Activated CD4-positive, alpha-beta T cell treated with anti-CD3 and anti-CD28 coated beads, Interleukin-2, amount 50 U/mL, for 16 hours (primary cell): ENCODE data around the gene PNKP.
A peak's percentile ranks its signal among the peaks of the same experiment; 100 is the strongest.

Experiments
- DNase-seq: peaks from one replicate; pipeline ENCODE4 v3.0.0-alpha.2; 2020

The PNKP gene

DNA sequence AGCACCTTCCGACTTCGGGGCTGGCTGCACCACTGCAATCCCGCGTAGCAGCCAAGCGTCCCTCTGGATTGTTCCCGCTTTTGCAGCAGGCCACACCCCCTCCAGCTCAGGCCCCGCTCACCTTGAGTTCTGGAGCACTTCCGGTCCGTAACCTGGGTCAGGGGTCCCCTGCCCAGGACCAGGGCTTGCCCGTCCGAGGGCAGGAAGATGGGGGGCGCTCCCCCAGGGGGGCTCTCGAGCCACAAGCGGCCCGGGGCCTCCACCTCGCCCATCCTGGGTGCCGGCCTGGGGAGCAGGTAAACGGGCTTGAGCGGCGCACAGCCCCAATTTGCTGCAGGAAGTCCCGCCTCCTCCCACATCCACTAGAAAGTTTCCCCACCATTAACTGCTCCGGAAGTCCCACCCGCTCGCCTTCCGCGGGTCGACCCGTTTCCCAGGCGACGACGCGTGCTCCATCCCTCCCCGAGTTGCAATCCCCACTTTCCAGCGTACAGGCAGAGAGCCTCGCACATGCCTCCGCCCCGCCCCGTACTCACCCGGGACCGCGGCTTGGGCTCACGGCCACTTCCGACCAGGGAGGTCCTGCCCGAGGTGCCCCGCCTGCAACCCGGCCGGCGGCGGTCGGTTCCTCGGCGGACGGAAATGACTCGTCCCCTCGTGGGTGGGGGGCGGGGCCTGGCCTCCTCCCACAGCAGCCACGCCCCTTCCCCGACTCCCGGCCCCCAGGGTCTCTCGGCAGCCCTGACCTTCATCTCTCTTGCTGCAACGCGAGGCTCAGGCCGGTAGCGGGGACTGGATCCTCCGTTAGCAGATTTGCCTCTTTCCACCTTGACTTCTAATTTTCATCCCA lies at the start of gene PNKP:
PNKP (minus strand) TSS at position 644 of the 850 bp plus-strand sequence; CDS start at position 272, 372 bp downstream.
- peak; percentile 88 for DNase-seq

DNA sequence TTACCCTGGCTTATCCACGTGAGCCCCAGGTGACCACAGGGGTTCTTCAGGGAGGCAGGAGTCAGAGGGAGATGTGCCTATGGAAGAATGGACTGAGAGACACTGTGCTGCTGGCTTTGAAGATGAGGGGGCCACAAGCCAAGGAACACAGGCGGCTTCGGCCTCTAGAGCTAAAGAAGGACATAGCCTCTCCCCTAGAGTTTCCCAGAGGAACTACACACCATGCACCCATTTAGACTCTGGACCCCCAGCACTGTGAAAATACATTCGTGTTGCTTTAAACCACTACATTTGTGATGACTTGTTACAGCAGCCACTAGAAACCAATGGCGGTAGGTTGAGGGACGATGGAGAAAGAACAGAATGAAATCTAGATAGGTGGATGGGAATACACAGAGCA lies 47.9 kb upstream of the PNKP start:
- no peak for DNase-seq

DNA sequence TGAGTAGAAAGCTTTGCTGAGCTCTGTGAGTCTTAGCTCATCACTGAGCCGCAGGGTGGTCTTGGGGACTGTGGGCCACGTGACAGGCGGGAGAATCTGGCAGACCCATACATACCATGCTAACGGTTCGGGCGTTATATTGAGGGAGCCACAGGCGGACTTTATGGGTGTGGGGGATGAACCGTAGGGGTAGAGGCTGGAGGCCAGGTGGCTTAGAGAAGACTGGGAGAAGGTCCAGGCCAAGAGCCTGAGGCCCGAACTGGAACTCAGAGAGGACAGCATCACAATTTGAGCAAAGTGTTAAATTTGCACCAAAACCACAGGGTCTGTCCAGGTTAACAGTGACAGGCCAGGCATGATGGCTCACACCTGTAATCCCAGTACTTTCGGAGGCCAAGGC lies 46.3 kb upstream of the PNKP start:
- DNase-seq = no peak

DNA sequence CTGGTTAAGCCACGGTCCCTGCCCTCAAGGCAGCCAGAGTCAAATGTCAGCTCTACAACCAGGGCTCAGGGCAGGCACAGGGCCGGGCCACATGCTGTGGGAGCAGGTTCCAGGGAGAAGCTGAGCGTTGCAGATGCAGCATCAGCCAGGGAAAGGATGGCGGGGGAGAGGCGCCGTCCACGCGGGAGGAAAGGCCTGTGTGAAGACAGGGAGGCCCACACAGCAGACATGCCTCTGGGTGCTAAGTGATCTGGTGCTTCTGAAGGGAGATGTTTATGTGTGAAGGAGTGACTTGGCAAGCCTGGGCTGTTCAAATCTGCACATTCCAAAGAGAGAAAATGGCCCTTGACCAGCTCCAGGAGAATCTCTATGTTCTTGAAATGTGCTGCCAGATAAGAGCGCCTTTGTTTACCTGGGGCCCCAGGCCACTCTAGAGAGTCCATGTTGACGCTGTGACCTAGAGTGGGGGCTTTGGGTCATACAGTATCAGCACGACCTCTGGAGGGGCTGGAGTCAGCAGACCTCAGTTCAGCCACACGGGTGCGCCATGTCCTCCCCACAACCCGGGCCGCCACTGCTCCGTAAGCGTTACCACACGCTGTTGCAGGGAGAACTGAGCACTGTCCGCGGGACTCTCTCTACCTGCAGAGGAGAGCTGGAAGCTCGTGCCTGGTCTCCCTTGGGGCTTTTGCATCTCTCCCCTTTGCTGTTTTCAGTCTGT lies 45.7 kb upstream of the PNKP start:
- no peak for DNase-seq

DNA sequence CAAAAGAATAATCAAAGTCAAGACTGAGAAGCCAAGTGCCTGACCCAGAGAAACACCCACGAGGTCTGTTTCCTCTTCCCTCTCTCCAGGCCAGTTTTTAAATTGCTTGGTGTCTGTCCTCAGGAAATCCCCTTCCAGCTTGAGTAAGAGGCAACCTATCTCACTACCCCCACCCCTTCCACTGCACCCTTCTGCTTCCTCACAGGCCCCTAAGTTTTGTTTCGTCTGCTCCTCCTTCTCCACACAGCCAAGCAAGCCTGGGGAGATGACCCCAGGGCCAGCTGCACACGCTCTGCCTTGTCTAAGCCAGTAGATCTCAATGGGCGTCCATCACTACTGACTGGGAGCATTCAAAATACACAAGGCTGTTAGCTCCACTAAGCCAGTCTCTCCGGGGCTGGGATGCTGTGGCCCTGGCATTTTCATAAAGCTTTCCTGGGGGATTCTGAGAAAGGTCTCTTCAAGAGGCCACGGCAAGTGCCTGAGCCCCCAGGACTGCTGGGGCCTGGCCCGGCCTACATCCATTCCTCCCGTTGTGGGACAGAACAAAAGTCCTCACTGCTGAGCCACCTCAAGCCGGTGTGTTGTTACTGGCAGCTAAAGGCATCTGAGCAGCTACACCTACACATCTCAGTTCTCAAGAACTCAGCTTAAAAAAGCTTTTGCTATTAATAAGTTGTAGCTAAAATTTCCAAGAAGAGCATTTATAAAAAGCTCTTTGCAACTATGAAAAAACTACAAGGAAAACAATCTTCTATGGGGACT lies 44.2 kb upstream of the PNKP start:
- peak; percentile 58 for DNase-seq

DNA sequence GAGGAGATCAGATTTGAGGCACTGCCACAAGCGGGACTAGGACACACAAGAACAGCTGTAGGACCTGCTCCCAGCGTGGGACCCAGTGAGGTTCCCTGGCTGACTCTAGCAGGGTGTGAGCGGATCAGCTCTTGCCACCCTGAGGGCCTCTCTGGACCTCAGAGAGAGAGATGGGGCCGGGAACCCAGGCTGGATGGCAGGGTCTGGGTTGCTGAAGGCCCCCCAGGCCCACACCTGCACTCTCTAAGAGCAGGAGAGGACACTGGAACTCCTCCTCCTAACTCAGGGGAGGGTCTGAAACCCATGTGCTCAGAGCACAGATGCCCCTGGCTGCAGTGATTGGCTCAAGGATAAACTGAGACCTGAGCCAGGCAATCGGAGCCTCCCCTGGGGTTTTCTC lies 42.8 kb upstream of the PNKP start:
- DNase-seq = no peak

DNA sequence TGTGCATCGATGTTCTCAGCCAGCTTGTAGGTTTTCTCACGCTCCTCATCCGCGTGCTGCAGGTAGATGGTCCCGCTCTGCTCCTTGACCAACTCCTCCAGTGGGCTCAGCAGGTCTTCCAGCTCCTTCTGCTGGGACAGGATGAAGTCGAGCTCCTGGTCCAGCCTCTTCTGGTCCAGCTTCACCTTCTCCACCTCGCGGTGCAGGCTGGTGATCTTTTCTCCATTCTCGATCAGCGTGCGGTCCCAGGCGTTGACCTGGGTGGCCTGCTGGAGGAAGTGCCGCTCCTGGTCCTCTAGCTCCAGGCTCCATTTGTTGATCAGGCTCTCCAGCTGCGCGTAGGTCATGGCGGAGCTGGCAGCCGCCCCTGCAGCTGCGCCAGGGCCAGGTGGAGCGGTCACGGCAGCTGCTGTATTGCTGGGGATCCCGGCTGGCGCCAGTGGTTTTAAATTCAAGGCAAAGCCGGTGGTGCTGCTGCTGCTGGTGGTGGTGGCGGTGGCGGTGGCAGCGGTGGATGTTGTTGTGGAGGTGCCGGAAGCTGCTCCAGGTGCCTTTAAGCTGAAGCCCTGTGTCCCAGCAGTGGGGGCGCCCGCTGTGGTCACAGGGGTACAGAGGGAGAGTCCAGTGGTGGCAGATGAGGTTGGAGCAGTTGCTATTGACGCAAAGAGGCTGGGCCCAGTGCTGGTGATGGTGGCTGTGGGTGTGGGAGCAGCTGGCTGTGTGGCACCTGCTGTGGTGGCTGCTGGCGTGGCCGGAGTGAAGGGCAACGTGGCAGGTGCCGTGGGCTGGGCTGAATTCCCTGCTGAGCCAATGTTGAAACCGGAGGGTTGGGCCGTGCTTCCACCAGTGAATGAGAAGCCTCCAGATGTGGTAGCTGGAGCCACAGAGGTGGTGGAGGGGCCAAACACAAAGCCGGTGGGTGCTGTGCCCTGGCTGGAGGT lies 41.4 kb upstream of the PNKP start:
- DNase-seq = no peak

DNA sequence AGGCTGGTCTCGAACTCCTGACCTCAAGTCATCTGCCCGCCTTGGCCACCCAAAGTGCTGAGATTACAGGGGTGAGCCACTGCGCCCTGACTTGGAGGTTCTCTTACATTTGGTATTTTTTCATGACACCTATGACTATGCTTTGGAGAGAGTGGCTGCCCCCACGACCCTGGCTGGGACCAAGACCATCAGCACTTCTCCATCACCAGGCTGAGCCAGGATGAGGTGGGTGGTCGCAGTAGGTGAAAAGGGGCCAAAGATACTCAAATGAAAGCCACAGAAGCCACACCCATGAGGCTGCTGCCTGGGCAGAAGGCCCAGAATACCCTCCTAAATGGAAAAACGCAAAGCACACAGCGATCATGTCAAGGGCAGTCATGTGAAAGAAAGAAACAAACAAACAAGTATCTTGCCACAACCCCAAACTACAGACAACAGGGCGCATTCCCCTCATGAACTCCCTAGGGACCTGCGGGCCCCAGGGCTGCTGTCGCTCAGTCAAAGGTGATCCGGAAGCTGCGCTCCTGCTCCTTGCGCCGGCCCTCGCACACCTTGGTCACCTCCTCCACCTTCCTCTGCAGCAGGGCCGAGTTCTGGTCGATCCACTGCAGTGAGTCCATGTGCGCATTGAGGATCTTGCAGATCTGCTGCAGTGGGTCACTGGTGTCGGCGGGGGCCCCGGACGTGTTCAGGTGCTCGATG lies 40.5 kb upstream of the PNKP start:
- no peak for DNase-seq

DNA sequence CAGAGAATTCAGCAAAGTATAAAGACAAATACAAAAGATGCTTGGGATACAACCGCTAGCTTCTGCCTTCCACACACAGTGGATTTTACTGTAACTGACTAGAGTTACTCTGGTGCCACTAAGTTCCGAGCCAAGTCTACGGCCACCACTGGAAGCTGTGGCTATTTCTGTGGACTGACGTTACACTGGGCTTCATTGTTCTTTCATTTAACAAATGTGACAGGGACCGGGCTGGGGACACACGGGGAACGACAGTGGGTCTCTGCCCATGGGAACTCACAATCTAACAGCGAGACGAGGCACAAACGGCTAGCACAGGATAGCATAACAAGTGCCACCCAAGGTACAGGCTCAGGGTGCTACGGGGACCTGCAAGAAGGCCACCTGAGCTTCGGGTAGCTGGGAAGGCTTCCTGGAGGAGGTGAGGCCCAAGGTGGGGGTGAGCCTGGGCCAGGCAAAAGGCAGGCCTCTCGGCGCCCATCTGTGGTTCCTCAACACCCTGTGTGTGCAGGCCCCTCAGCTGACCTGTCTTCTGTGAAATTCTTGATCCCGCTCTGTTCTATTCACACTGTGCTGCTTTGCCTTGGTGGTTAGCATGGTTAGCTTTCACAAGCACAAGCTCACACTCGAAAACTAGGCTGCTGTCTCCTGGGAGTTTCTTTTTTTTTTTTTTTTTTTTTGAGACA lies 39.6 kb upstream of the PNKP start:
- DNase-seq = no peak

DNA sequence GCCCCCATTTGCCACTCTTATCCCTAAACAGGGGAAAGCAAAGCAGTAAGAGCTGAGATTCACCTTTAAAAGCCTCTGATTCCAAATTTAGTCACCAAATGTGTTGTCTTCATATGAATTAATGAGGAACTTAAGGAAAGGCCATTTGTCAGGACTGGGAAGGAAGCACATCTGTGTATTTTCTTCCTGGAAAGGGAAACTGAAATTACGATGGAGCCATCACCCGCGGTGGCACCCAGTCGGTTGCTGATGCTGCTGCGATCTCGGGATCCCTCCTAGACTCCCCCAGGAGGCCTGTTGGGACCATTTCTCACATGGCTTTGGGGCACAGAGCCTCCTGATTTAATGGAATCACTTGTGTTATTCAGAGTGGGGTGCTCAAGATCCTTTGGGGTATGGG lies 36.8 kb upstream of the PNKP start:
- DNase-seq = no peak

DNA sequence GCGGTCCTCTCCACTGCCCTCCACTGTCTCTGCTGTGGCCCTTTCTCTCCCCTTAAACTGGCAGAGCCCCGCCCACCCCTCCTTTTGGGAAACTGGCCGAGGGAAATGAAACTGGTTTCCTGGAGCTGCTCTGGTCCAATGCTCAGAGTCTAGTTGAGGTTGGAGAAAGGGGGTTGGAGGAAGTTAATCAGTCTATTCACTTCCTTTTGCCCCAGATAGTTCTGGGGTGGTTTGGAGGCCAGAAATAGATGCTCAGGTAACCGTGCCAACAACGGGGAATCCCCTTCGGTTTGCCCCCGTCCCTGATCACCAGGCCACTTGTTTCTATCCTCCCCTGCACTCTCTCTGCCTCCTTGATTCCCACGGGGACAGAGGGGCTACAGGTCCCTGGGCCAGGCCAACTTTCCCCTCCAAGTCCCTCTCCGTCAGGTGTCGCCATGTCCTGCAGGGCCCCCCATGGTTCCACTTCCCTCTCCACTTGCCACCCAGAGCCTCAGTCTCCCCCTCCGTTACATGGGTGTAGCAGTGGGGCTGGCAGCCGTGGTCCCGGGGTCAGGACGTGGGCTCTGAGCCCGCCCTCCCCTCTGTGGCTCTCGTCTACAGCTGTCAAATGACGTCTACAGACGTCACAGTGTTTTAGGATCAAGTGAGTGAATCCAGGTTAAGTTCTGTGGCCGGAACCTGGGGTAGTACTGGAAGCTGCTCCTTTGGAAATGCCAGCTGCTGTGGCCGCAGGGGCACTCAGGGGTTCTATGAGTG lies 29.7 kb upstream of the PNKP start, which contains the start of gene IL4I1:
IL4I1 (minus strand) TSS at position 25 of the 759 bp plus-strand sequence. CDS start 727 bp downstream, outside the sequence.
- DNase-seq = peak; percentile 81

DNA sequence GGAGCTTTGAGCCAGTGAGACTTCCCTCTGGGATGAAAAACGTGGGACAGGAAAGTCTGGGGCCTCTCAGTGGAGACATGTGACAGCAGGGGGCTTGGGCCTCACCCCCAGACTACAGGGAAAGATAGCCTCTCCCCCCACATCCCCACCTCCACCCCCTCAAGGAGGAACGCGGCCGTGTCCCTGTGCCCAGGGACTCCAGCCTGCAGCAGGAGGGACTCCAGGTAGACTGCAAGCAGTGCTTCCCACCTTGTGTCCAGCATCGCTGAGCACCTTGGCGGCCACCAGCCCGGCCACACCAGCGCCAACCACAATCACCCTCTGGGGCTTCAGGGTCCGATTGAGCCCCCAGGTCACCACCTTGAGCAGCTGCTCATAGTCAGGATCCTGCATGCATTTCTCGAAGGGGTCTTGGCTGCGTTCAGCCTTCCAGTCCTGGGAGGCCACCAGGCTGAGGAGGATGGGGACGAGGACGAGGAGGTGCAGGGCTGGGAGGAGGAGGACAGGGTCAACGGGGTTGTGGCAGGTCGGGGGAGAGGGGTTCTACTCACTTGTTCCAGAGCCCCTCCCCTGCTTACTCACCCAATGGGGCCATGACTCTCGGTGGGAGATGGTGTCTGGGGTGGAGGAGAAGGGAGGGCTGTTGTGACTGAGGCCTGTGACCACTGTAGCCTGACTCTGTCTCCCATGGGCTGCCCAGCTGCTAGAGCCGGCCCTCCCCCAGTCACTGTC lies 28.4 kb upstream of the PNKP start:
- DNase-seq = no peak

DNA sequence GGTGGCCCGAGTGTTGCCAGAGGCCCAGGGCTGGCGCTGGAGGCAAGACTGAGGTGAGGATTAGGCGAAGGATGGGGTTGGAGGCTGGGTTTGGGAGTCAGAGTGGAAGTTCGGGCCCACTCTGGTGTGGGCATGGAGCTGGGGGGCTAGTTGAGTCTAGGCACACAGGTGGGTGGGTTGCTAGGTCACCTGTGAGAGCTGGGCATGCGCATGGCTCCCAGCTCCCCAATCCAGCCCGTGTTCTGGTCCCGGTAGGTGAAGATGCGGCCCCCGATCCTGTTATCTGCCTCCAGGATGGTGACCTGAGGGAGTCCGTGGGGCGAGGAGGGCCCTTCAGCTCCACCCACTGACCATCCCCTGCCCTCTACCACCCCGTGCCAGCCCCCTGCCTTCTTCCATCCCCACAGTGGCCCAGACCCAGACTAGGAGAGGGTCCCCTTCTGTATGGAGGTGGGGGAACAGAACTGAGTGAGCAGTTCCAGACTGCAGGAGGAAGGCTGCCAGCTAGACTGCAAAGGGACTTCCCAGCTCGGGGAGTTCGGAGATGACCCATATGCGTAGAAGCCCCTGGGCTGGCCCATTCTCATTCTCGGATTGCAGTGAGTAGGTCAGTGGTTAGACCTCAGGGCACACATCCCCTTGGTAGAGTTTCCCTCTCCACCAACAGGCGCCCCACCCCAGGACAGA lies 27.6 kb upstream of the PNKP start:
- peak; percentile 73 for DNase-seq

DNA sequence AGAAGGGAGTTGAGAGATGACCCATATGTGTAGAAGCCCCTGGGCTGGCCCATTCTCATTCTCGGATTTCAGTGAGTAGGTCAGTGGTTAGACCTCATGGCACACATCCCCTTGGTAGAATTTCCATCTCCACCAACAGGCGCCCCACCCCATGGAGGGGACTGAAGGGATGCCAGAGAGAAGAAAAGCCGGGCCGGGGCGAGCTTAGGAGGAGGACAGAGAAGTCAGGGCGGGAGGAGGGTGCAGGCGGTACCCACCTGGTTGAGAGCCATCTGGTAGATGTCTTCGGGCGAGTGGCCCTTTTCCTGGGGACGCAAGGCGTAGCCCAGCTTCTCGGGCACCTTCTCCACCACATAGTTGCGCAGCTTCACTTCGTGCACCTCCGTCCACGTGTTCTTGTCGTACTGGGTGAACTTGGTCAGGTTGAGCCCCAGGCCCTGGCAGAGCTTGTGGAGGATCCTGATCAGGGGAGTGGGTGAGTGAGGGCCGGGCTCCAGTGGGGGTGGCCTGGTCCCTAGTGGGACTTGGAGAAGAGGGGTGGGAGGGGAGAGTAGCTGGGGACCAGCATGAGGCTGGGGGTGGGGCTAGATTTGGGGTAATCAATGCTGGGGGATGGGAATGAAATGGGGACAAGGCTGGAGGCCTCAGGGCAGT lies 26.8 kb upstream of the PNKP start:
- DNase-seq = no peak

DNA sequence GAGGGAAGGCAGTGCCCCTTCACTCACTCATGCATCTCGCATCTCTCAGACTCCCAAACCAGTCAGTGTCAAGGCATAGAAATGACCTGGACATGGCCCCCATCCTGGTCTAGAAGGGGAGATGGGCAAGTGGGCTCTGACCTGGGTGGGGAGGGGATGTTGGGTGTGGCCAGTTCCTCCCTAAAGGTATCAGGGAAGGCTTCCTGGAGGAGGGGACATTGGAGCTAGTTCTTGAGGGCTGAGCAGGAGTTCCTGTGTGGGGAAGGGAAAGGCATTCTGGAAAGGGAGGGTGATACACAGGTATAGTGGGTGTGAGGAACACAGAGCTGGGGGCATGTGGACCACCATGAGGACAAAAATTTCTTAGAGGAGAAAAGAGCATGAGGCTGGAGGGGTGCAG lies 25.3 kb upstream of the PNKP start:
- DNase-seq = no peak

DNA sequence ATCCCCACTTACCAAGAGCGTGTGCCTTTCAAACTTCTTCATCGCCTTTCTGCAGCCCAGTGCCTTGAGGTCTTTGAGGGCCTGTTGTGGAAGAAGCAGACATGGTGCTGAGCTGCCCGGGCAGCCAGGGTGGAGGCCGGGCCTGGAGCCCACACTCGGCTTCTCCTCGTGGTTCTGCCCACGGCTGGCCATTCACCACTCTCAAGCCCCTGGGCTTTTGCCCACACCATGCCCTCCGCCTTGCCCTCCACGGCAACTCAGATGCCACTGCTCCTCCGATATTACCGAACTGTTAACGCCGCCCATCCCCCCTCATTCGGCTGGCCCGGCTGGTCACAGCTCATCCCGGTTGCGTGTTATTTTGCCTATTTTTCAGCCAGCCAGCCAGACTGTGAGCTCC lies 24.0 kb upstream of the PNKP start:
- DNase-seq = no peak

DNA sequence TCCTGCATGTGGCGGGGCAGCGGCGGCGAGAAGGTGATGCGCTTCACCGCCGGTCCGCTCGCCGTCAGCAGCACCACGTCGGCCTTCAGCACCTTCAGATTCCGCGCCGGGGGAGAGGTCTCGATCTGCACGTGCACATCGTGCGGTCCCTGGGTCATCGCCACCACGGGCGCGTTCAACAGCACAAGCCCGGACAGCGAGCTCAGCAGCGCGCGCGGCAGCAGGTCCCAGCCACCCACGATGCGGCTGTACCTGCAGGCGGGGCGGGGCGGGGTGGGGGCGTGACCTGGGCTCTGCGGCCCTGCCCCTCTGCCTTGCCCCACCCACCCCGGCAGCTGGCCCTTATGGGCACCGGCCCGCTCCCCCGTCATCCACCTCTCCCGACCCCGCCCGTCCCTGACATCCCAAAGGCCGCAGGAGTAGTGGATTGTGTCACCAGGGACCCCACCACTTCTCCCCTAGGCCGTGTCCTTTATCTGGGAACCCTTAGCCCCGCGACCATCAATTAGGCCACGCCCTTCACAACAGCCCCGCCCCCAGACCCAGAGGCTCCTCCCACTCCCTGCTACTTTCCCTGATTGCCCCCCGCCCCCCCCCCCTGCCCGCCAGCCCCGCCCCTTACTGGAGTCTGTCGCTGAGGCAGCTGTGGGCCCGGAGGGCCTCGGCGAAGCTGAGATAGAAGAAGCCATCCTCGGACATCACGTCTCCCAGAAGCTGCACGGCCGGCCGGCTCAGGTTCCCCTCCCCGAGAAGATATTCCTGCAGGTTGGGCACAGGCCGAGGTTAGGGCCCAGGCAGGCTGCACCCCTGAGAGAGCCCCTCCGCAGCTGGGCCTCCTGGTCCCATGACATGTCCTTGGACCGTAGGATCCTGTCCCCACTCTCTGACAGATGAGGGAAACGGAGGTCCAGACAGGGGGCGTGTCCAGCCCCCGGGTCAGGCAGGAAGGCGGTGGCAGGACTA lies 23.3 kb upstream of the PNKP start:
- DNase-seq = peak; percentile 41
